ENCODE data around the gene LRP5.

GRCh38 chr11:68295940-68296339, 16.5 kb upstream of the LRP5 start:
- no peak for TF ChIP-seq GATA2 (IDR thresholded peaks at IDR 0.05; ENCODE audit: low read depth, low read length)
- no peak for TF ChIP-seq GATA3 (IDR thresholded peaks at IDR 0.05; ENCODE audit: low read depth, low read length)

Measured in SH-SY5Y (cell line).